Hepatocyte (in vitro differentiated cells): ENCODE results near the gene ATG4B.

Experiments used
- EZH2 ChIP-seq: fragments of 200-600 bp; sonication (generic); IDR thresholded peaks from 2 replicates; pipeline ENCODE4 v1.6.1; 2016; ENCODE audit warnings: antibody characterized with exemption, mild to moderate bottlenecking, borderline replicate concordance
- TF ChIP-seq, protein P1 (sequence below): fragments of 200-600 bp; sonication (generic); IDR thresholded peaks from 2 replicates; pipeline ENCODE4 v1.5.1; 2016; ENCODE audit warnings: antibody characterized with exemption, mild to moderate bottlenecking; ENCODE audit not compliant: poor library complexity

DNA sequence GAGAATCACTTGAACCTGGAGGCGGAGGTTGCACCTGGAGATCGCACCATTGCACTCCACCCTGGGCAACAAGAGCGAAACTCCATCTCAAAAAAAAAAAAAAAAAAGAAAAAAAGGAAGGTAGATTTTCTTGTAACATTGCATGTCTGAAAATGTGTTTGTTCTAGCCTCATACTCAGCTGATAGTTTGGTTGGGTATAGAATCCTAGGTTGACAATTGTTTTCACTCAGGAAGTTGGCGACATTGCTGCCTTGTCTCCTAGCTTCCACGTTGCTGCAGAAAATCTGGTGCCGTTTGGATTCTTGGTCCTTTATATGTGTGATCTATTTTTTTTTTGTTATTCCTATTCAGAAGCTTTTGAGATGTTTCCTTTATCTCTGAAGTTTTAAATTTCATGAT is 69.0 kb downstream of the ATG4B start:
- TF ChIP-seq, protein P1, sequence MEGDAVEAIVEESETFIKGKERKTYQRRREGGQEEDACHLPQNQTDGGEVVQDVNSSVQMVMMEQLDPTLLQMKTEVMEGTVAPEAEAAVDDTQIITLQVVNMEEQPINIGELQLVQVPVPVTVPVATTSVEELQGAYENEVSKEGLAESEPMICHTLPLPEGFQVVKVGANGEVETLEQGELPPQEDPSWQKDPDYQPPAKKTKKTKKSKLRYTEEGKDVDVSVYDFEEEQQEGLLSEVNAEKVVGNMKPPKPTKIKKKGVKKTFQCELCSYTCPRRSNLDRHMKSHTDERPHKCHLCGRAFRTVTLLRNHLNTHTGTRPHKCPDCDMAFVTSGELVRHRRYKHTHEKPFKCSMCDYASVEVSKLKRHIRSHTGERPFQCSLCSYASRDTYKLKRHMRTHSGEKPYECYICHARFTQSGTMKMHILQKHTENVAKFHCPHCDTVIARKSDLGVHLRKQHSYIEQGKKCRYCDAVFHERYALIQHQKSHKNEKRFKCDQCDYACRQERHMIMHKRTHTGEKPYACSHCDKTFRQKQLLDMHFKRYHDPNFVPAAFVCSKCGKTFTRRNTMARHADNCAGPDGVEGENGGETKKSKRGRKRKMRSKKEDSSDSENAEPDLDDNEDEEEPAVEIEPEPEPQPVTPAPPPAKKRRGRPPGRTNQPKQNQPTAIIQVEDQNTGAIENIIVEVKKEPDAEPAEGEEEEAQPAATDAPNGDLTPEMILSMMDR = no peak
- TF ChIP-seq EZH2 = no peak
